IPS-NIHi7 (cell line): Measurements from ENCODE around the gene TBX6.
A peak's percentile ranks its signal among the peaks of the same experiment; 100 is the strongest.

Experiments used
- DNase-seq: peaks from one replicate; pipeline ENCODE4 v3.0.0; 2012; ENCODE audit warnings: mixed read lengths; ENCODE audit errors: extremely low spot score

Gene TBX6

DNA sequence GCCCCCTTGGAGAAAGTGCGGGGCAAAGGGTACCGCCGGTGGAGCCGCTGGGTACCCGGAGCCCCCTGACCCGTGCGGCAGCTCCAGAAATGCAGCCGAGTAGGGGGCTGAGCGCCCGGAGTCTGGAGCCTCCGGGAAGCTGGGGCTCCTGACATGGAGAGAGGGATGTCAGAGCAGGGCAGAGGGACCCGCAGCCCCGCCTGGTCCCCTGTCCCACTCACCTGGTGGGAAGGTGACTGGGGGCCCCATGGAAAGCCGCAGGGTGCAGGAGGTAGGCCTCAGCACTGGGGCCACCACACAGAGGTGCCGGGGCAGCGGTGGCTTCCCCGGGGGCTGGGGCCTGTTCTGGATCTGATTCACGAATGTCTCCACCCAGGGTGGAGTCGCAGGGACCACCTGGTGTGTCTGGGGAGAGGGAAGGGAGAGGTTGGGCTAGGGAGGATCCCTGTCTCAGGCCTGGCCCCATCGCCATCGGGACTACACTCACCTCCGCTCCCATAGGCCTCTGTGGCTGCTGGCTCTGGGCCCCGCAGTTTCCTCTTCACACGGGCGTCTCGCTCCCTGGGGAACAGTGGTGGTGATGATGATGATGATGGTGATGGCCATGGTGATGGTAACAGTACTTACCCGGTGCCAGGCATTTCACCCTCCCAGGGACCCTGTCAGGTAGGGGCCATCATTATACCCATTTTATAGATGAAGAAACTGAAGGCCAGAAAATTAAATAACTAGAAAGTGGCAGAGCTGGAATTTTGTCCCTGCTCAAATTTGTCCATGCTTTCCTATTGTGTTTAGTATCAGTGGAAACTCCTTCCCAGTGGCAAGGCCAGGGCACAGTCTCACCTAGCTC, 5.2 kb downstream of the TBX6 start:
- DNase-seq, result no peak

DNA sequence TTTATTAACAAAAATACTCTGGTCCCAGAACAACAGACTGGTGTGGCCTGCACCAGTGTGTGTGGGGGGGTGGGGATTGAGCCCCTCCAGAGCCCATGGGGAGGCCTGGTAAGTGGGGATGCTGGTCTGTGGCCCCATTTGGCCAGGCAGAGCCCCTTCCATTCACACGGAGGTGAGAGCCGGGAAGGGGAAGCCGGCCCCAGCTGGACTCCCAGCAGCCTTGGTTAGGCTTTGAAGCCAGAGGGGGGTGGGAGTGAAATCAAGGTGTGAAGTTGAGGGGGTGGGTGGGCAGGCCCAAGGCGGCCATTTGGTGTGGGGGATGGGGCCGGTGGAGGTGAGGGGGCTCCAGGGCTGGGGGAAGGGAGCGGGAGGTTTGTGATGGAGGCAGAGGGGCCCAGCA, 5.9 kb downstream of the TBX6 start:
- no peak for DNase-seq

DNA sequence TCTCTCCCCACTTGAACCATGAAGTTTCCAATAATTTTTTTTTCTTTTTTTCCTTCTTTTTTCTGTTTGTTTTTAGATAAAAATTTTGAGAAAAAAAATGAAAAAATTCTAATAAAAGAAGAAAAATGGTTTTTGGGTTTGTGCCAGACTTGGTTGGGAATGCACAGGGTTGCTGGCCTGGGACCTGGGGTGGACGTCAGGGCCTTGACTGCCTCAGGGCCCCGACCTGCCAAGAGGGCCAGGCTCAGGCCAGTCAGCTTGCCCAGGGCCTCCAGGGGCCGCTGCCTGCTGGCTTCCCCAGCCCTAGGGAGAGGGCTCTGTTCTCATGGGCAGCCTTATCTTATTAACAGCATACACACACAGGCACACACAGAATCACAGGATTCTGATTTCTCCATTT, 6.5 kb downstream of the TBX6 start:
- DNase-seq, result no peak

DNA sequence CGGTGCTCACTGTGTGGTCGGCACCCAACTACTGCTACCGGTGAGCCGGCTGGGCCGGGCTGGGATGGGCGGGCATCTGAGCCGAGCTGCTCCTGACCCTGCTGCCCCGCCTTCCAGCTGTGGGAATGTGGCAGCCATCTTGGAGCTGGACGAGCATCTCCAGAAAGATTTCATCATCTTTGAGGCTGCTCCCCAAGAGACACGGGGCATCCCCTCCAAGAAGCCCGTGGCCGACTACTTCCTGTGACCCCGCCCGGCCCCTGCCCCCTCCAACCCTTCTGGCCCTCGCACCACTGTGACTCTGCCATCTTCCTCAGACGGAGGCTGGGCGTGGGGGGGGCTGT, 6.9 kb downstream of the TBX6 start:
- DNase-seq, result no peak

DNA sequence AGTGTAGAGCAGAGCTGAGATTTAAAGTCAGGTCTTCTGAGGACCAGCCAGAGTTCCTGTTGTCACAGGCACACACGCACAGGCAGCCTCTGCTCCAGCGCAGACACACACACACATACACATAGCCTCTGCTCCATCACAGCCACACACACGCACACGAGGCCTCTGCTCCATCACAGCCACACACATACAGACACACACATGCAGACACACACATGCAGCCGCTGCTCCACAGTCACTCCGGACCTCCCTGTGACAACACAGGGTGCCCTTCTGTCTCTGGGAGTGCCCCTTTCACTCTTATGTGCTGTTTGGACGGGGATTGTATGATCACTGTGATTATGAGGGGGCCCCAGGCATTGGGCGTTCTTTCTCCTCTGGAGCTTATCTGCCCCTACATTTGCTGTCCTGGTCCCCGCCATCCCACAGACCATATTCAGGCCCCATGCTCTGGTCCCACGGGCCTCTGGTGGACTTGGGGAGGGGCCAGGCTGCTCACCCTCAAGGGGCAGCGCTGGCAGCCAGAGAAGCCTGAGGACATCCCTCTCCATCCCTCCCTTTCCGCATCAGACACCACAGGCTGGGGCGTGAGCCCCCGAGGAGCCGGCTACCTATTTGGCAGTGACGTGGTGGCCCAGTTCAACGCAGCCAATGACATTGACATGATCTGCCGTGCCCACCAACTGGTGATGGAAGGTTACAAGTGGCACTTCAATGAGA, 7.5 kb downstream of the TBX6 start:
- DNase-seq, result no peak

DNA sequence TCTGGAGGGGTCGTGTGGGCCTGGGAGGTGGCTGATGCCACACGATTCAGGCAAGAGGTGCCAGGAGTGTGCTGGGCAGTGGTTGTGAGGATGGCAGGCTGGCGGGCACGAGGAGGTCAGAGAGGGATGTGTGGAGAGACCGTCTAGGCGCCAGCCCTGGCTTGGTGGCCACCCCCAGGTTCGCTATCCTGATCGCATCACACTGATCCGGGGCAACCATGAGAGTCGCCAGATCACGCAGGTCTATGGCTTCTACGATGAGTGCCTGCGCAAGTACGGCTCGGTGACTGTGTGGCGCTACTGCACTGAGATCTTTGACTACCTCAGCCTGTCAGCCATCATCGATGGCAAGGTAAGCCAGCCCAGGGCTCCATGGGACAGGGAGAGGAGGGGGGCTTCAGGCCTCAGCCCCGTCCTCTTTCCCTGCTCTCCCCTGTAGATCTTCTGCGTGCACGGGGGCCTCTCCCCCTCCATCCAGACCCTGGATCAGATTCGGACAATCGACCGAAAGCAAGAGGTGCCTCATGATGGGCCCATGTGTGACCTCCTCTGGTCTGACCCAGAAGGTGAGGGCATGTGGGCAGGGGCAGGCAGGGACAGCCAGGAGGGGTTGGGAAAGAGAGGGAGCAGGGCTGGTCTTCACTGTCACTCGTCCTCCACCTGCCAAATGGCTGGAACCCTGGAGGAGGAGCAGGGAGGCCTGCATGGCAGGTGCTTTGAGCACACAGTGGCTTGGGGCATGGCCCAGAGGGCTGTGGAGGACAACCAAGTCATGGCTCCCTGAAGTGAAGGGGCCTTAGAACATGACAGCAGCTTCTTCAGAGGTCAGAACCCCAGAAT, 8.3 kb downstream of the TBX6 start:
- no peak for DNase-seq

DNA sequence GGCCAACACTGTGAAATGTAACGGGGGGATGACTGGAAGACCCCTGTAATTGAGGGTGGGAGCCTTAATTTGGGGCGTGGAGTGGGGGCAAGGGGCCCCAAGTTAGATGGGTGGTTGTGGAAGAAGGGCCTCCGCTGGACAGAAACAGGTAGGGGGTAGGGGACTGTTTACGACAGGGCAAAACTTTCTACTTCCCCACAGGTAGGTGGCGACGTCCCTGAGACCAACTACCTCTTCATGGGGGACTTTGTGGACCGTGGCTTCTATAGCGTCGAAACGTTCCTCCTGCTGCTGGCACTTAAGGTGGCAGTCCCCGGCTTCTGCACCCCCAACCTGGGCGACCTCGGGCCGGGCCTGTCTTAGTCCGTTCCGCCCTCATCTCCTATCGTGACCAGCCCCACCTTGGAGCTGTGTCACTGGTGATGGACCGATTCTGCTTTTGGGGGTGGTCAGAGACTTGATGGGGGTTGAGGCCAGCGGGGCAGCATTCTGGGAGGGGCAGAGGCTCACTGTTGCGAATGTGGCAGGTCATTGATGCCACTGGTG, 9.1 kb downstream of the TBX6 start:
- DNase-seq, result no peak

DNA sequence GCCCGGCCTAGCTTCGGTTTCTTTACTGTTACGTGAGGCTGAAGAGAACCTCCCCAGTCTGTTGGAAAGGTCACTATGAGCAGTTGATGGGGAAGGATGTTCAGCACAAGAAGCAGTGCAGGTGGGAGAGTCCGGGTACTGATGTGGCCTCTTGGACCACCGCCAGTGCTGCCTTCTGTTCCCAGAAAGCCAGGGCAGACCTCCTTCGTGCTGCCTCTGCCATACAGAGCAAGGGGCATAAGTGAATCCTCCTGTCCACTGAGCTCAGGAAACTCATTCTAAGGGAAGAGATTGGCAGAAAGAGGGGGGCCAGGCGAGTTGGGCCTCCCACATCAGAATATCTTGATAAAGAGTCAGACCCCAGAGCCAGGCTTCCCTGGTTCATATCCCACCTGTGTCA, 12.2 kb downstream of the TBX6 start:
- DNase-seq, result no peak

DNA sequence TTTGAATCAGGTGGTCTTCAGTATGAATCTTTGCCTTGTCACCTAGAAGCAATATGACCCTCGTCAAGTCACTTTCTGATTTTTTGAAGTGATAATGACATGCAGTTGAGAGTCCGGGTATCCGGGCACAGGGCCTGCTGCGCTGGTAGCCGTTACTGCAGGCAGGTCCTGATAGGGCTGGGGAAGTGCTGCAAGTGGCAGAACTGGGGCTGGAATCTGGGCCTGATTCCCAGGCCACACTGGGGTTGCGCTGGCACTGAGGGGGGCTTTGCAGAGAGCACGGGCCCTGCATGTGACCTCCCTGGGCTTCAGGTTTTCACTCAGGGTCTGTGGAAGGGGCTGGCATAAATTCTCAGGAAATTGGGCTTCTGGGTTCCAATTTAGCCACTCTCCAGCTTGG, 13.0 kb downstream of the TBX6 start:
- no peak for DNase-seq

DNA sequence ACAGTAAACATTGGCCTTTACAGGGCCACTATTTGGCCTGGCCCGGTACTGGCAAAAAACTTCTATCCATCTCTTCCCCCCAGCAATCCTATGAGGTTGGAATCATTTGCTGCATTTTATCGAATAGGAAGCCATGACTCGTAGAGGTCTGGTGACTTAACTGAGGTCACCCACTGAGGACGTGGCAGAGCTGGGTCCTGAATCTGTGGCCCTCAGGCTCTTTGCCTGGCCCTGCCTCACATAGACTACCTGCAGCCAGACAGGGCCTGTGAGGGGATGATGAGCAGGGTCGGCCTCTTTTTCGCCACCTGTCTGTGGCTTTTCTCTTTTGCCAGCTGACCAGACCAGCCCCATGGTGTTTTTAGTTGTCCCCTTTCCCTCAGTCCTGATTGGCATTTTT, 14.1 kb downstream of the TBX6 start:
- DNase-seq, result no peak

DNA sequence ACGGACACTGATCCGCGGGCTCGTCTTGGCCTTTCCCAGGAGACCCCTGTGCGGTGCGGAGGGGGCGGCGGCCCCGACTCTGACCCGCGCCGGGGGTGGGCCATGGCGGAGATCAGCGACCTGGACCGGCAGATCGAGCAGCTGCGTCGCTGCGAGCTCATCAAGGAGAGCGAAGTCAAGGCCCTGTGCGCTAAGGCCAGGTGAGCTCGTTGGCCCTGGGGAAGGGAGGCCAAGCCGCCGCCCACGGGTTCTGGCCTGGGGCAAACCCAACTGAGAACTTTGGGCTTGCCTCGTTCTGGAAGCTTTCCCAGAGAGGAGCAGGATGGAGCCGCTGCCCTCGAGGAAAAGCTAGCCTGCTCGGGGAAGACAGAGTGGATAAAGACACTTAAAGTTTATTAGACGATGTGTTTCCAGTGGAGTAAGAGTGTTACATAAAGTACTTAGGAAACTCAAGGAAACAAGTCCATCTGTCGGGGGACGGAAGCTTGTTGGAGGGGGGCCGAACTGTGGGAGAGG, 15.4 kb downstream of the TBX6 start:
- no peak for DNase-seq

DNA sequence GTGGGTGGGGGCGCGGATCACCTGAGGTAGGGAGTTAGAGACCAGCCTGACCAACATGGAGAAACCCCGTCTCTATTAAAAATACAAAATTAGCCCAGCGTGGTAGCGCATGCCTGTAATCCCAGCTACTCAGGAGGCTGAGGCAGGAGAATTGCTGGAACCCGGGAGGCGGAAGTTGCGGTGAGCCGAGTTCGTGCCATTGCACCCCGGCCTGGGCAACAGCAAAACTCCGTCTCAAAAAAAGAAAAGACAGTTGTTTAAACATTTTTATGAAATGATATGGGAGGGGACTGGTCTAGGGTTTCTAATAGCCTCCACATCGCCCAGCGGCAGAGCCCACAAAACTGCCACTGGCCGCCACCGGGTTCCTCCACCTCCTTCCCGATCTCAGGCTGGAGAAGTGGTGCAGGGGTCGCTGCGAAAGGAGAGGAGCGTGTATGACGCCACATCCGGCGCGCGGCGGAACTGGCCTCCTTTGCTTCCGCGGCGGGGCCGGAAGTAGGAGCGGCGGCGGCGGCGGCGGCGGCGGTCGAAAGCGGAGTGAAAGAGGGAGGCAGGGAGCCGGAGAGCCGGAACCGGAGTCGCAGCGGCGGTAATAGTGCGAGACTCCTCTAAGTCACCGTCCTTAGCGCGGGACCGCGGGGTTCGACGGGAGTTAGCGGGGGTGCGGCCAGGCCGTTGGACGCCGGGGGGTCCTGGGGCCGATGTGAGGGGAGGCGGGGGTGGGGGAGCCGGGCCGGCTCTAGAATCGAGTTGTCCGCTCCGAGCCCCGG, 16.0 kb downstream of the TBX6 start, which contains the start of gene PPP4C:
Gene PPP4C, plus strand, starts transcription at position 492 of the 773 bp plus-strand sequence. CDS start 384 bp downstream, outside the sequence.
- DNase-seq, result peak; percentile 93

DNA sequence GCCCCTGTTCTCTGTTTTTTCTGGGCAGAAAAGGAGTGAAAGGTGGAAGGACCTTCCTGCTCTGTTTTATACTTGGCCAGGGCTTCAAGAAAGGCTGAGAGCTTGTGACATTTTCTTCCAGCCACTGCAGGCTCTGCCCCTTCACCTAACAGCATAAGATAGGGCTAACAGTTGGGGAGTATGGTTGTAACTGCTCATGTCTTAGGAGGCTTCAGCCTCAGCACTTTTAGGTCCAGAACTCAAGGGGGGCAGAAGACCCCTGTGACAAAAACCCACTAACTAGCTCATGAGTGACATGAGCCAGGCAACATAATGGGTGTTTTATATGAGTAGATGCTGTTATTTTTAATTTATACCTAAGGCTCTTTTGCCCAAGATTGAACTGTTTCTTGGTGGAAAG, 21.2 kb downstream of the TBX6 start:
- DNase-seq, result no peak

DNA sequence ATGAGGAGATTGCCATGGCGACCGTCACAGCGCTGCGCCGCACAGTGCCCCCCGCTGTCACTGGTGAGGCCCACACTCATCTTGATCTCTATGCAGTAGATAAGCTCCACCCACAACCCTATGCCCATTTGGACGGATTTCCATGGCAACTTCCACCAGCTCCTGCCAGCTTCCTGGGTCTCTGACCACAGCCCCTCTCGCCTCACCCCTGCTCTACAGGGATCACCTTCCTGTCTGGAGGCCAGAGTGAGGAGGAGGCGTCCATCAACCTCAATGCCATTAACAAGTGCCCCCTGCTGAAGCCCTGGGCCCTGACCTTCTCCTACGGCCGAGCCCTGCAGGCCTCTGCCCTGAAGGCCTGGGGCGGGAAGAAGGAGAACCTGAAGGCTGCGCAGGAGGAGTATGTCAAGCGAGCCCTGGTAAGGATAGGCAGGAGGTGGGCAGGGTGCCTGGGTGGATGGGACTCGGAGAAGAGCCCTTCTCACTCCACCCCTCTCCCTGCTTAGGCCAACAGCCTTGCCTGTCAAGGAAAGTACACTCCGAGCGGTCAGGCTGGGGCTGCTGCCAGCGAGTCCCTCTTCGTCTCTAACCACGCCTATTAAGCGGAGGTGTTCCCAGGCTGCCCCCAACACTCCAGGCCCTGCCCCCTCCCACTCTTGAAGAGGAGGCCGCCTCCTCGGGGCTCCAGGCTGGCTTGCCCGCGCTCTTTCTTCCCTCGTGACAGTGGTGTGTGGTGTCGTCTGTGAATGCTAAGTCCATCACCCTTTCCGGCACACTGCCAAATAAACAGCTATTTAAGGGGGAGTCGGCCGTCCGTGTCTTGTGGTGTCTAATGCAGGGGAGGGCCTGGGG, 21.9 kb downstream of the TBX6 start:
- DNase-seq, result no peak

DNA sequence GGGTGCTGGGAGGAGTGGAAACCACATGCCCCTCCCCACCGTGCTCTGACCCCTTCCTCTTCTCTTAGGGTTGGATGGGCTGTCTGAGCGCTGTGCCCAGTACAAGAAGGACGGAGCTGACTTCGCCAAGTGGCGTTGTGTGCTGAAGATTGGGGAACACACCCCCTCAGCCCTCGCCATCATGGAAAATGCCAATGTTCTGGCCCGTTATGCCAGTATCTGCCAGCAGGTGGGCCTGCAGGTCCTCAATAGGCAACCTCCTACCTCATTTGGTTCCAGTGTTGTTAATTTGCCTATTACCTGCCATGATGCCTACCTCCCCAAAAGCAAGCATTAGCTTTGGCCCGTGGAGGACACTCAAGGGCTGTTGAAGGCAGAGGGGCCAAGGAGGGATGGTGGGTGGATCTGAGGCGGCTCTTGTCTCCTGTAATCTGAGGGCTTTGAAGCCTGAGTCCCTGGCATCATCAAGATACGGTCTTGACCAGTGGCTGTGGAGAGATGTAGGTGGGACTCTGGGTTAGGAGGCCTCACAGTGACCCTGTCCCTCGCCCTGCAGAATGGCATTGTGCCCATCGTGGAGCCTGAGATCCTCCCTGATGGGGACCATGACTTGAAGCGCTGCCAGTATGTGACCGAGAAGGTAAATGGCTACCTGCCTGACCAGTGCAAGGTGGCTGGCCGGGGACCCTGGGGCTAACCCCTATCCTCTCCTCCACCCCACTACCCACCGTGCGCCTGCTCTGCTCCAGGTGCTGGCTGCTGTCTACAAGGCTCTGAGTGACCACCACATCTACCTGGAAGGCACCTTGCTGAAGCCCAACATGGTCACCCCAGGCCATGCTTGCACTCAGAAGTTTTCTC, 22.7 kb downstream of the TBX6 start:
- DNase-seq, result no peak

DNA sequence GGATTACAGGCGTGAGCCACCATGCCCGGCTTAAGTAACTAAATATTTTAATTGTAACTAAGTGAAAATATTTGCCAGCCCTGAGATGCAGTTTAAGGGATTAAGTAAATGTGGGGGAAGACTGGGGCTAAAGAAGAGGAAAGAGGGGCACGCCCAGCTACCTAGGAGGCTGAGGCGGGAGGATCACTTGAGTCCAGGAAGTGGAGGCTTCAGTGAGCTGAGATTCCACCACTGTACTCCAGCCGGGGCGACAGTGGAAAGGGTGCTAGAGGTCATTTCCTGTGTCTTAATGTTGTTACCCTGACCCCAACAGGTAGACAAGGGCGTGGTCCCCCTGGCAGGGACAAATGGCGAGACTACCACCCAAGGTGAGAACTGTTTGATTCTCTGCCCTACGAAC, 23.4 kb downstream of the TBX6 start:
- no peak for DNase-seq

DNA sequence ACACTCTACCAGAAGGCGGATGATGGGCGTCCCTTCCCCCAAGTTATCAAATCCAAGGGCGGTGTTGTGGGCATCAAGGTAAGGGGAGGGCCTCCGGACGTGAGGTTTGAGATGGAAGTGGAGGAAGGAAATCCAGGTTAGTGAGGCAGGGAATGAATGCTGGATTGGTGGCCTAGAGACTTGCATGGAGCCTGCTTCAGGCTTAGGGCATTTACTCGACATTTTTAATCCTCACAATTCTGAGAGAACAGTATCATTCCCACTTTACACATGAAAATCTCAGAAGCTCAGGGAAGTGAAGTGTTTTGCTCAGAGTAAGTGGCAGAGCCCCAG, 24.2 kb downstream of the TBX6 start:
- DNase-seq, result no peak

DNA sequence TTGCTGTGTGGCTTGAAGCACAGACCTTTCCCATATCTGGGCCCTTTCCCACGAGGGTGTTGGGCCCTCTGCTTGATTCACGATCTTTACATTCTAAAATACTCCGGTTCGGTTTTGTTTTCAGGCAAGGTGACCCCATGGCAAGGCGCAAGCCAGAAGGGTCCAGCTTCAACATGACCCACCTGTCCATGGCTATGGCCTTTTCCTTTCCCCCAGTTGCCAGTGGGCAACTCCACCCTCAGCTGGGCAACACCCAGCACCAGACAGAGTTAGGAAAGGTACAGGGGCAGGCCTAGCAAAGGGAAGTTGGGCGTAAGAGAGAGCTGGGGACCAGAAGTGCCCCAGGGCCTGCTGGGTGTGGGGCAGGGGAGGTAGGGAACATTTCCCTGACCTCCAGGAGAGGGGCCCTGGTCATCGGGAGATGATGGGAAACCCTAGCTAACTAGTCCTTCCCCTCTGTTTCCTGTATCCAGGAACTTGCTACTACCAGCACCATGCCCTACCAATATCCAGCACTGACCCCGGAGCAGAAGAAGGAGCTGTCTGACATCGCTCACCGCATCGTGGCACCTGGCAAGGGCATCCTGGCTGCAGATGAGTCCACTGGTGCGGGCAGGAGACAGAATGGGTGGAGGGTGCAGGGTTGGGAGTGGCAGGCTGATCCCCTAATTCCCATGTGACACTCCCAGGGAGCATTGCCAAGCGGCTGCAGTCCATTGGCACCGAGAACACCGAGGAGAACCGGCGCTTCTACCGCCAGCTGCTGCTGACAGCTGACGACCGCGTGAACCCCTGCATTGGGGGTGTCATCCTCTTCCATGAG, 24.8 kb downstream of the TBX6 start:
- no peak for DNase-seq
